Activated T-cell treated with anti-CD3 and anti-CD28 coated beads, Interleukin-2, amount 50 U/mL, for 1 hour (primary cell): ENCODE data around the gene ANGPTL2.

Experiments
- DNase-seq: peaks from one replicate; pipeline ENCODE4 v3.0.0-alpha.2; 2020

ANGPTL2 gene

DNA sequence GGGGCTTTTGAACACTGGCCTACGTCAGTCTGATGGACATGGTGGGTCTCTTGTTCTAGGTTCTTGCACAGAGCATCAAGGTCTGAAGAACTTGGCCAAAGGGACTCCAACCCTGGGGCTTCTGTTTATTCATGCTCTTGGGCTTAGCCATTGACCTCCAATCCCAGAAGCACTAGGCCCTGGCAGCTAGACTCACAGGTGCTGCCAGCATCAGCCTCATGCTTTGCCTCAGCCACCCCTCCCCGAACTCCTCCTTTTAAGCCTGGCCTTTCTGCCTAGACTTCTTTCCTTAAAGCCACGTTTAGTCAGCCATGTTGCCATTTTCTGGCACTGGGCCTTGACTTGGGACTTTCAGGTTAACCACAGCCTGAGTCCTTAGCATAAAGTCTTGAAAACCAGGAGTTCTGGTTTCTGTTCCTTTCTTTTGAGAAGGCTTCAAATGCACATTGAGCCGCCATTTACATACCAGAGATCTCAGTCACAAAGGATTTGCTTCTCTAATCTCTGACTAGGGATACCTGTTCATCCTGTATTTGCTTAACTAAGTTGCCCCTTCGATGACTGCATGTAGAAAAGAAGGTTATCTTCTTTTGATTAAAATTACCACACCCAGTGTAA, 54.7 kb downstream of the ANGPTL2 start:
- DNase-seq: no peak

DNA sequence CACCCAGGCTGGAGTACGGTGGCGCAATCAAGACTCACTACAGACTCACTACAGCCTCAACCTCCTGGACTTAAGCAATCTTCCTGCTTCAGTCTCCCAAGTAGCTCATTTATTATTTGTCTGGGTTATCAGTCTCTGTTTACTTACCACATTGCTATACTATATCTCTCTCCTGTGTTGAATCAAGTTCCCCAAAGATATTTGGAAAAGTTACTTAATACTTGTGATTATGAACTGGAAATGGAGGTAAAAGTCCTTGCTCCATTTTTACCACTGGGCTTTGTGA, 55.6 kb downstream of the ANGPTL2 start:
- no peak for DNase-seq

DNA sequence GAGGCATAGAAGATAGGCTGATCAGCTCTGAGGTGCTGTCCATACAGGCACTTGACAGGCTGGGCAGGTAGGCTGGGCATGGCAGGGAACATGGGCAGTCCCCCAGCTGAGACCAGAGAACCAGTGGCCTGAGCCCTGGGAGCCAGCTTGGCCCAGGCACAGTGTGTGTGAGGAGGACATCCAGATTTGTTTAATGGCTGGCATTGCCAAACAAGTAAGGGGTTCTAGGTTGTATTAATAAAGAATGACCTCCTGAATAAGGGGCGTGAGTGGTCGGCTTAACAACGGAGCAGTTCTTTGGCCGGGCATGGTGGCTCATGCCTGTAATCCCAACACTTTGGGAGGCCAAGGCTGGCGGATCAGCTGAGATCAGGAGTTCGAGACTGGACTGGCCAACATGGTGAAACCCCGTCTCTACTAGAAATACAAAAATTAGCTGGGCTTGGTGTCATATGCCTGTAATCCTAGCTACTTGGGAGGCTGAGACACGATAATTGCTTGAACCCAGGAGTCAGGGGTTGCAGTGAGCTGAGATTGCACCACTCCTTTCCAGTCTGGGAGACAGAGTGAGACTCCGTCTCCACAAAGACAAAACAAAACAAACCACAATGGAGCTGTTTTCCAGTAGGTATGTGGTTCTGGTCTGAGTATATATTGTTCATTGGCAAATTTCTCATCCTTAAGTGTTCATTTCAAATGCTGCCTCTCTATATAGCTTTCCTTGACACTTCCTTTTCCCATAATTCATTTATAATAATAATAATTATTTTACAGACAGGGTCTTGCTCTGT, 56.2 kb downstream of the ANGPTL2 start:
- DNase-seq: no peak

DNA sequence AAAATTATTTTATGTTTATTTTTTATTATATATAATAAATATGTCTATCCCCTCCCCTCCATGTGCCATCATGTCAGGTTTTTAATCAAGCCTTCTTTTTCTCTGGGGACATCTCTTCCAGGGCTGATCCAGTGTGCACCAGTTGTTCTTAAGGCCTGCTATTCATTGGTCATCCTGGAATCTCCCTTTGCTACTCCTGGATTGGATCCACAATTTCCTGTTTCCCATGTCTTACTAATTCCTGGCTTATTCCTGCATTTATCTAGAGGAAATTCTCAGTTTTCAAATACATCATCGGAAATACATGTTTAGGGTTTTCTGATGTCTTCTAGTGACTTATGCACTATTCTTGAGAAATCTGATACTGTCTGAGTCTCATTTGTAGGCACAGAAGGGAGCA, 56.8 kb downstream of the ANGPTL2 start:
- DNase-seq: no peak

DNA sequence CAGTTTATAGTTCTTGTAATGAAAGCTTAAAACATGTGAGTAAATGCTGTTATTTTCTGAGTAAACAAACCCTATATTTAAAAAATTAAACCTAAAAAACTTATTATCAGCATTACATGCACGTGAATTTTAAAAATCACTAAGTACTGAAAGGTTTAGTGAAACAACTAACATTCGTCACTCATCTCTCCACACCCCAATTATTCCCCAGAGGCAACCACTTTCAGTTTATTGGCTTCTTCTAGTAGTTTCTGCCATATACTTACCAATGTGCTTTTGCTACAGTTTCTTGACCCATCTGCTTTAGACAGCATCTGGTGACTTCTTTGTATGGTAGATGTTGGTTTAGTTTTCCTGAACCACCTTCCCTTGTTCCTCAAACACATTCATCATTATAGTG, 58.1 kb downstream of the ANGPTL2 start:
- no peak for DNase-seq

DNA sequence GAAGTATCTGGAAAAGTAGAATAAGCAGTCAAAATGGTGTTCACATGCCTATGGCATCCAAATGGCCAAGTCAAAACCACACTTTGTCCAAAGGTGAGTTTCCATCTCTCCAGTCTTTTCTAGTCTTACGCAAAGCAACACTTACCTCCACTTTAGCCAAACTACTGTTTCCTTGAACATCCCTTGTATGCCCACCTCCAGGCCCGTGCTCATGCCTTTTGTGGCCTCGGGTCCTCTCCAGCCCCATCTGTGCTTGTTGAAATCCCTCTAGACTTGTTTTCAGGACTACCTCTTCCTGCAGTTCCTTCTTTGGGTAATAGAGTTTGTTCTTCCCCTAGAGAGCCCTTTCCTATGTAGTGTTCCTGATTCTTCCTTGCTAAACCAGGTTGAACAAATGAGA, 61.0 kb downstream of the ANGPTL2 start:
- no peak for DNase-seq

DNA sequence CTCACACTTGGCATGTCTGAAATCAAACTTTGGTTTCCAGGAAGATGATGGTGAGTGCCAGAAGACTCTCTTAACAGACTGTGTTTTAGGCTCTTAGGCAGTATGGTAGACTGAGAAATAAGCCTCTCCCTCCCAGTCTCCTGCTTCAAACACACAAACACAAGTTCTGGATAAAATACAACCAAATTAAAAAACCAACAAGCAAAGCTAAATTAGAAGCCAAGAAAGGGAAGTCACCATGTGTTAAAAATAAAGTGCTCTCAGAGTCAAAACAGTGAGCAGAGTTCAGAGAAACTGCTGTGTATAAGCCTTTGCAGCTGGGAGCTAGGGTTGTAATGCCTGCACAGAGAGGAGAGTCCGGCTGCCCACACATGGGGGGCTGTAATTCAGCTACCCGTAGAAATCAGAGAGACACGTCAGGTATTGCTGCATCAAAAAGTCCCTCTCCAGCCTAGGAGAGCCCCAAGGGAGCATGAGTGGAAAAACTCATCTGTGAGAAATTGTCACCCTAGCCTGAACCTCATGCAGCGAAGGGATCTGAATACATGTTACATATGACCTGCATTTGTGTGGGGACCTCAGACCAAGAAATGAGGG, 62.6 kb downstream of the ANGPTL2 start:
- DNase-seq: no peak

DNA sequence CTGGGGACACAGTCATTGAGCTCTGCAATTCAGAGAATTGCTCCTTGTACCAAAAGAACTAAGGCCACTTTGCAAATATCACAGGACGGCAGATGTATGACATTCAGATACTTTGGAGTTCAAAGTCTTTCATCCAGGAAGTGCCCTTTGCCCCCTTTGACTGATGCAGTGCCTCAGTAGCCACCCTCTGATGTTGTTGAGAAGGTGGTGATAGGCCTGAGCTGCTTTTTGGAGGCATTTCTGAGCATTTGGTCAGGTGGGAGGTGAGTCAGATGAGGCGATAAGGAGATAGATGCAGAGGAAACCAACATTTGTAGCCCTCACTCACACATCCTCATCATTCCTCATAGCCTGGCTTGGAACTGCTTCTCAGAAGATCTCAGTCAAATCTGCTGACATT, 63.4 kb downstream of the ANGPTL2 start:
- DNase-seq: no peak

DNA sequence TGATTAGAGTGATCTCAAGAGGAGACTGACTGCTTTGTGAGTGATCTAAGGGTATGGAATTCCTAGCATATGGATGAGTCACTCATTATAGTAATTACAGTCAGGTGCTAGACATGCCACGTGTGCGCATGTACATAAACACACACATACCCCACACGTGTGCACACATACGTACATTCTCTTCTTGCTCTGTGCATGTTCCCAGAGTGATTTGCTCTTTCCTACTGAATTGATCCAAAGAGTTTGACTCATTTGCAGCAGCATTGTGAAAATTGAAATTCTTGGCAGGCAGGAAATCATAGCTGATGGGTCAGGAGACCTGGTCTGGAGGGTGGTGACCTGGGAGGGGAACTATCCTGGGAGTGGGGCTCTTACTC, 63.8 kb downstream of the ANGPTL2 start:
- no peak for DNase-seq

DNA sequence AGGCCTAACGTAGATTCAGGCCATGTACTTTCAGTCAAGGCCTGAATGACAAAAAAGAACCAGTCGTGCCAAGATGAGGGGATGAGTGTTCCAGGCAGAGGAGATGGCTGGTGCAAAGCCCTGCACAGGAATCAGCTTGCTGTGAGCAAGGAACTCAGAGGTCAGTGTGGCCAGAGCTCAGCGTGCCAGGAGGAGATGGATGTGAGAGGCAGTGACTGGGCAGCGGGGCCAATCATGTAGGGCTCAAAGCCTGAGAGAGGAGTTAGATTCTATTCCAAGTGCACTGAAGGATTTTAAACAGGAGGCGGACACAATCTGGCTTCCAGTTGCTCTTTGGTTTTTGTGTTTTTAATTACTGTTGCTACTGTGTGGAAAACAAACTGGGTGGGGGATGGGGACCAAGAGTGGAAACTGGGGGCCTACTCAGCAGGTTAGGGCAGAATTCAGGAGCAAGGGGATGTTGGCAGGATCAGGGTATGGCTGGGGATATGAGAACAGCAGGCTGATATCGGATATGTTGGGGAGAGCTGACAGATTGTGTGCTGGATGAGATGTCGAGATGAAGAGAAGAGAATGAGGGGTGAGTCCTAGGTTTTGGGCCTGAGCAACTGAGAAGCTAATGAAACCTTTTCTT, 64.3 kb downstream of the ANGPTL2 start:
- DNase-seq: no peak

DNA sequence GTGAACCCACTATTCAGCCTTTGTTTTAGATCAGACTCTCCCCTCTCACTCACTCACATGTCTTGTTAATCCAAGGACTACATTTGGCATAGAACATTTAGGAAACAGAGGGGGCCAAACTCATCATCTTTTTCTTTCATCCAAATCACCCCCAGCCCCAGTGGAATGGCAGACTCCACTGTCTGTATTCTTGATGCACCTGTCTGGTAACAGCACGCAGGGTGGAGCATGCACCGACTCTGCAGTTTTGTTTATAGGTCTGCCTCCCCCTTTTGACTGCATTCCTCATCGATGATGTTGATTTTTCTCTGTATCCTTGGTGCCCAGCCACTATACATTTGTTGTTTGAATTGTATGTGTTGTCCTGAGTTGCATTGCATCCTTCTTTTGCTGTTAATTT, 66.0 kb downstream of the ANGPTL2 start:
- DNase-seq: no peak

DNA sequence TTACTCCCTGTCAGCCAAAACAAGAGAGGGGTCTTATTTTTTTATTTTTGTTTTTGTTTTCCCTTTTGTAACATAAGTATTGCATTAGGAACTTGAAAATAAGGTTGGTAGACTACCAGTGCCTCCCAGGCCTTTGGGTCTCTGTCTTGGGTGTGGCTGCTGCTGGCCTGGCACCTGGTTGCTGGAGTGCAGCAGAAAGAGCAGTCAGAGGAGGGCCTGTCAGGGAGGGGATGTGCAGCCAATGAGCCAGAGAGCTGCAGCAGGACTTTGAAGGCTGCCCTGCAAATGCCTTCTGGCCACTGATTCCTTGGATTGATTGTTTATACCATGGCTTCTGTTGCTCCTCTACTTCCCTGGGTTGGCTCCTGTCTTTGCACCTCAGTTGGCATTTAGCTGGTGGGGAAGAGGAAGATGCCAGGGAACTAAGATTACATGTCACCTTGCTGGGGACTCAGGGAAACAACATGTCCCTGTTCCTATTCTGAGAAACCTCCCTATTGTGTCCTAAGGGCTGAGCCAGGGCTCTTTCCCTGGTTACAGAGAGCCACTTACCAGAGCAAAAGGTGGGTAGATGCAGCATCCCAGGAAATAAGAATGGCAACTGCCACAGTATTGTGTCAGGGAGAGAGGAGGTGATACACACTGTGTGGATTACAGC, 66.6 kb downstream of the ANGPTL2 start:
- no peak for DNase-seq

DNA sequence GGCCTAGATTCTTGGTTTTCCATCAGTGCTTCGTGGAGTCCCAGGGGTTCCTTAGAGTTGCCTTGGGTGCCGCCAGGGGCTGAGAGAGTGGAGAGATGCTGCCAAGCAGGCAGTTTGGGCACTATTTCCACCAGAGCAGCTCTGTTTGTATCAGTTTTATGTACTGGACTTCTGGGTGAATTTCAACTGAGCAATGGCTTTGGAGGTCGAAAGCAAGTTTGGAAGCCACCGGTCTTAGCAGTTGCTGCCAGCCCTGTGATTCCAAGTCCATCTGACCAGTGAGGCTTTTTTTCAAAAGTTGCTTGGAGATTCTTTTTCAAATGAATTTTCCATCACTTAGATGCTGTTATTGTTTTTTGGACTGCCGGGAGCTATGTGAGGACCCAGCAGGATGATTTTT, 68.5 kb downstream of the ANGPTL2 start:
- DNase-seq: no peak

DNA sequence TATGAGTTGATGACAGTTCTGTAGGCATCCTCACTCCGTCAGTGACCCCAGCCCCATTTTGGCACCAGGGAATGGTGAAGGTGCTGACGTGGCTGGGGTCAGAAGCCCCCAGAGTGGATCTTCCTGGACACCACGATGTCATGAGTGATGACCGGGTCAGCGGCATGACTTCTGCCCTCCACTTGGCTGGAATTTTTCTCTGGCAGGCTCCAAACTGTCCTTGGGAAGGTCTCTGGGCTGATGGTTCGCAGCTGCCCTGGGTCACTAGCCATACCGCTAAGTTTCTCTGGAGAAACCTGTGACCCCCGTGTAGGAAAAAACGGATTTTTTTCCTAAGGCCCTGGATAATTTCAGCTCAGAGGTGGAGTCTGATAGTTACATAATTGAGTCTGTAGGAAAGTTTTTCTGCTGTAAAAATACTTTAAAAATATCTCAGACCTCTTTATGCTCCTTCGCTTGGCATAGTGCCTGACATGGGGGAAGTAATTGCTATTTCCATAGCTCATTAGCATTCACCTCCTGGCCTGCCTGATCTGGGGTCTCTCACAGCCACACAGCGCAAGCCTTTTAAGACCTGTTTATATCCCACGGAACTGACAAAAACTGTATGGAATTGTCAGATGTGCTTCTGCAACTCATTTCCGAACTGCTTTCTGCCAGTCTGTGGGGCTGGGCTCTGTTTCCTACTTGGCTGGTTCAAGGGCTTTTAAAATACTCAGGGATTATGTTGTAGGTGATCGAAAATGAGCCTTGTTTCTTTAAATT, 69.2 kb downstream of the ANGPTL2 start:
- DNase-seq: no peak

DNA sequence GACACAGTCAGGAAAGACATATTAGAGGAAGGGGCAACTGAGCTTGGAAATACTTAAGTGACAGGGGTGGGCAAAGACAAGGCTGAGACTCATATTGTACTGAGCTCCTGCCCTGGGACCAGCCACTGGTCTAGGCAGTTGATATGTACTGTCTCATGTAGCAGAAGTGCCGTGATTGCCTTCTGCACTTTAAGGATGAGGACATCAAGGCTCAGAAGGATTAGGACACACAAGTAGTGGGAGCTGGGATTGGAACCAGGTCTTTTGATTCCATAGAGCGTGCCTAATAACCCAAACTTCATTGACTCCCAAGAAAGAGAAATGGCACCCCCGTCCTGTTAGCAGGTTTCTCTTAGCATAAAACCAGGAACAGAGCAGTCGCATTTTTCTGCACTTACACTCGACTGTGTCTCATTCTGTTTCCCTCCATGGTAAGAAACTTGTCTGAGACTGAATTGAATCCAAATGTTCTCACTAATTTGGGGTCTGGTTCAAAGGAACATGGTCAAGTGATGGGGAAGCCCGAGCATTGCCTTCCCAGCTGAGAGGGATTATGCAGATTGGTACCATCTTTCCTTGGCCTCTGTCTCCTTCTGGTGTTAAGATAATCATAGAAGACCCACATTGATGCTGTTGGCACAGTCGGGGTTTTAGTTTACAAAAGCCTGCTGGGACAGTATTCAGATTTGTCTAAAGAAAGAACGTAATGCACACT, 70.4 kb downstream of the ANGPTL2 start:
- no peak for DNase-seq

DNA sequence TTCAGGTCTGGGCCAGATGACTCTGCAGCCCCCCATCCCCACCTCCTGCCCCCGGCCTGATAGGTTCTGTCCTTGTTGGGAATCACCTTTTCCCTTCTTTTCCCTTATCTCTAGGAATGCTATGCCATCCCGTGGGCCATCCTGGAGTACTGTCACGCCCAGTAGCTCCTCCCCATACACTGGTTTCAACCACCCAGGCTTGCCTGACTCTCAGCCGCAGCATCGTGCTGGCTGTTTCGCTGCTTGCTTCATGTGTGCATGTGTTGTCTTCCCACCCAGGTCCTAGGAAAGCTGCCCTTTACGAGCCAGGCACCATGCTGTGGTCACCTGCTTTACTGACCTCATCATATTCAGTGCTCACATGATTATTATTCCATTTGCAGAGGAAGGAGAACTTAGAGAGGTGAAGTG, 71.8 kb downstream of the ANGPTL2 start:
- DNase-seq: no peak

DNA sequence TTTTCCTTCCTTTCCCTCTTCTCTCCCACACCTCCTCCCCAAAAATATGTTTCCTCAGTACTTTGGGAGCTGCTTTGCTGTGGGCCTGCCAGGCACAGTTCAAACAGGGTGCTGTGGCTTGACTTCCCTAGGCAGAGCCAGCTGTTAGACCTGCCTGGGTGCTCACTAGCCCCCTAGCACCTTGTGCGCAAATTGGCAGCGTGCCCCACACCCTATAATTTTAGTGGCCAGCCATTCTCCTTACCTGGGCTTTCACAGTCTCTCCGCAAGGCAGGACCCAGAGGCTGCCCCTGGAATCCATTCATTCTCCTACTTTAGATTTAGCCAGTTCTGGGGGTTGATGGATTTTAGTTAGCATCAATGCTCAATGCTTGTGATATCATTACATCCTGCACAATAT, 72.3 kb downstream of the ANGPTL2 start:
- no peak for DNase-seq

DNA sequence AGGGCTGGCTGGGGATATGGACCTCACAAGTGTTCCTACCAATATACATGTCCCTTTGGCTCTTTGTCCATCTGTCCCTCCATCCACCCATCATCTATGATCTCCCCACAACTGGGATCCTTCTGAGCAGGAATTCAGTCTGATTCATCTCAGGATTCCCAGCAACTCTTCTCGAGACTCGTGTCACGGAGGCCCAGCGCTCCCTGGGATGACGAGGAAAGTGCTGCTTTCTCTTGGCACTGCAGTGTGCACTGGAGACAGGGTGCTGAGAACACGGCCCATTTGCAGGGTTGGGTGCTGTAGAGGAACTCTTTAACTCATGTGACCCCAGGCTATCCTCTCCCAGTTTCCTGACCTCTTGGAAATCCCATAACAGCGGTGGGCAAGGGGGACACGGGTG, 72.9 kb downstream of the ANGPTL2 start:
- DNase-seq: no peak

DNA sequence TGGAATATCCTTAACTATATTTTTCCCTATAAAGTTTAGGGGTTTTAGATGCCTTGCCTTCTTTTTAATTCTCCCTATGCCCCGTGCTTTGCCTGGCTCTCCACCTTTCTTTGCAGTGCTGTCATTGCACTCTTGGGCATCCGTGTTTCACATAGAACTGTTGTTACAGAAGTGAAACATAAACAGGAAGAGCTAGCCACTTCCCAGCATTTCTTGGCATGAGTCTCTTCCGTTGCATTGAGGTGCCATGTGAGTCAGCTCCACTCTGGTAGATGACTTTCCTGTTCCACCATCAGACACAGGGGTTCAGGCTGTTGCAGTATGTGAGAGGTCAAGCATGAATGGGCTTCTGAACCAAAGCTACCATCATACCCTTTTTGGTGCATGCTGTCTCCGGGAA, 73.4 kb downstream of the ANGPTL2 start:
- no peak for DNase-seq

DNA sequence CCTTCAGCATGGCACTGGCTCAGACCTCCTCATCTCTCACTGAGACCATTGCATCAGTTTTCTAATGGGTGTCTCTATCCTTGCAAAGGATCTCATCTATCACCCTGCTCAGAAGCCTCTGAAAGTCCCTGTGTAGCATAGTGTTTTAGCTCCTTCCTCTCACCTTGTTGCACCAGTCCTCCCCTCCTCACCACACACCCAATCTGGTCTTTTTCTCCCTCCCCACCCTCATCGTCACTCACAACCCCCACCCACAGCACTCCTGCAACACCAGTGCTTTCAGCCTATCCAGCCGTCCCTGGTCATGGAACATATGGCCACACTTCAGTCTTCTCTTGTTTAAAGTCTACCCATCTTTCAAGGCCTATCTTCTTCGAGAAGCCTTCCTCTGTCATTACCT, 74.5 kb downstream of the ANGPTL2 start:
- DNase-seq: no peak

DNA sequence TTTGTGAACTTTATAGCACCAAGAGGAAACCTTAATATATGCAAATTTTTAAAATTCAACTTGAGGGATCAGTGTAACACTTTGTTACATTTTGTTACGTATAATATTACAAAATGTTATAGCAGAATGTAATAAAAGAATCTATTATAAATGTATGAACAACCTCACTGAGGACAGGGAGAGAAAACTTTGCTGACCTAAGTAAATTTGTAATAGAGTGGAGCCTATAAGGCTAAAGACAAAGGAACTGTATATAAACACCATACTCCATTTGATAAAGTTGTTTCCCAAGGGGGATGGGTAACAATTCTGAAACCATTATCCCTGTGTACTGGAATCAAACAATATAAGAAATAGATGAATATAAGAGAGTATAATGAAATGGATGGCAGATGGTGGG, 77.3 kb downstream of the ANGPTL2 start:
- no peak for DNase-seq

DNA sequence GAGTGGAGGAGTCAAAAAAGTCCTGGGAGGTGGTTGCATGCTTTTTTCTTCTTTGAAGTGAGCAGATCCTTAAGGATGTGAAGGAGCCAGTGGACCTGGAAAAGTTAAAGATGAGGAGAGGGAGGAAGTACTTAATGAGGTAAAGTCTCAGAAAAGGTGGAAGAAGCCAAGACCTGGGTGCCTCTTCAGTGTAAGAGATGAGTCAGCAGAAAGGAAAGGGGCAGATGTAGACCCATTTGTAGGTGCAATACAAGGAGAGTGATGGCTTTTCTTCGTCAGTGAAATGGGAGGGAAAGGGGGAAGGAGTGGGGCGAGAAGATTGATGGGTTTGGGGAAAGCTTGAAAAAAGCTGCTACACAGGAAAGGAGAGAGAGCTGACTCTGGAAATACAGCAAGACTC, 82.9 kb downstream of the ANGPTL2 start:
- no peak for DNase-seq
